NT2/D1 (cell line): ENCODE results near the gene GNG4.

ENCODE experiments used
- SUZ12 ChIP-seq: IDR thresholded peaks from 2 replicates; pipeline ENCODE4 v1.6.1; 2011; ENCODE audit not compliant: insufficient read length, insufficient read depth; ENCODE audit errors: extremely low read depth
- YY1 ChIP-seq: IDR thresholded peaks from 2 replicates; pipeline ENCODE4 v1.6.1; 2011; ENCODE audit not compliant: insufficient read length, insufficient read depth

DNA sequence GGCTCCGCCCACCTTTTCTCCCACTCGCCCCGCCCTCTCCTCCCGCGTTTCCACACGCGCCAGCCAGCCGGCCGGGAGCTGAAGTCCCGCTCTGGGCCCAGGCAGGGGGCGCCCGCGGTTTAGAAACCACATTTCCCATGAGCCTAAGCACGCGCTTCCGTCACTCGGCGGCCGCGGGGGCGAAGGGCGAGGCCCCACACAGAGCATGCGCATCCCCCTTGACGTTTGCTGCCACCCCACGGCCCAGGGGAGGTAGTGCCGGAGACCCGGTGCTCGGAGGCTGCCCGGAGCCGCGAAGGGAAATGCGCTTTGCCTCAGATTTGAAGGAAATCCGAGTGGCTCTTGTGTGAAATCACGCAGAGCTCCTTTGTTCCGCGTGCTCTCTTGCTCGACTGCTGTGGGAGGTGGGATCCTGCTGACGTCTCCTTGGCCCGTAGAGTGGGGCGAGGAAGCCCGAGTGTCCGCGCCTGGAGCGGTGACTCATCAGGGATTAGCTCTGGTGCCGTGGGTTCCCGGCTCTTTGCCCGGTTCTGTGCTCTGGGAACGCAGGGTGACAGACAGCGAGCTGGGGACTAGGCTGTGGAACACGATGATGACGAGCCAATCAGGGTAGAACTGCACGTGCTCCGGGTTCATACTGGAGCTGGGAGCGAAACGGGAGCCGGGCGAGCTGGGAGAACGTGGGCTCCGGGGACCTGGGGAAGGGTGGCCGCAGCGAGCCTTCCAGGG lies 144.9 kb downstream of the GNG4 start:
- TF ChIP-seq SUZ12 (no peak), YY1 (no peak)
